CD8-positive, alpha-beta memory T cell (primary cell): ENCODE results near the gene ZNF91. TPM values are rescaled to one million over a fixed set of nuclear protein-coding genes. Genes with fewer than 3 reads are reported as not detected.
A peak's percentile ranks its signal among the peaks of the same experiment; 100 is the strongest.
"Not testable (repeated sequence)": the region's sequence is repeated elsewhere in the genome, so short reads cannot be mapped to it uniquely, and the experiment has no call there.

Experiments used
- CTCF ChIA-PET: fragments of 350-600 bp; sonication (Branson Sonifier 250); formaldehyde crosslinking; loops from one replicate; lab custom pipeline; 2021; ENCODE audit warnings: antibody characterized with exemption; lab: Charles Lee
- POLR2A ChIA-PET: fragments of 350-600 bp; sonication (Branson Sonifier 250); formaldehyde crosslinking; loops from one replicate; lab custom pipeline; 2021; ENCODE audit warnings: antibody characterized with exemption; lab: Charles Lee
- DNase-seq, 5 donors: peaks; one replicate each; pipeline versions ENCODE4 v3.0.0 to v3.0.0-alpha.2; 2020 to 2022; ENCODE audit warnings: mixed read lengths in 1 of 5
- H3K27ac ChIP-seq: one replicate; pipeline ENCODE4 v1.7.0; 2013; ENCODE audit warnings: low read depth, mild to moderate bottlenecking, low read length, moderate library complexity
- H3K27me3 ChIP-seq: 2 replicates; pipeline ENCODE4 v1.7.0; 2013; ENCODE audit warnings: low read length, mild to moderate bottlenecking; ENCODE audit not compliant: insufficient read depth, poor library complexity, severe bottlenecking
- H3K36me3 ChIP-seq: 2 replicates; pipeline ENCODE4 v1.7.0; 2013; ENCODE audit warnings: mild to moderate bottlenecking, low read length, moderate library complexity; ENCODE audit not compliant: insufficient read depth
- H3K4me1 ChIP-seq: 2 replicates; pipeline ENCODE4 v1.7.0; 2013; ENCODE audit warnings: mild to moderate bottlenecking, low read length, moderate library complexity; ENCODE audit not compliant: insufficient read depth
- H3K4me3 ChIP-seq: 2 replicates; pipeline ENCODE4 v1.7.0; 2013; ENCODE audit warnings: mild to moderate bottlenecking, low read length
- H3K9me3 ChIP-seq: 2 replicates; pipeline ENCODE4 v1.7.0; 2013; ENCODE audit warnings: mild to moderate bottlenecking, low read length
- H3K27ac Mint-ChIP-seq, 8 donors: one replicate each; pipeline ENCODE4 v1.8.0; 2020 to 2021; ENCODE audit warnings: mixed read lengths in 8 of 8, mild to moderate bottlenecking in 6 of 8, inconsistent platforms in 3 of 8, moderate library complexity in 3 of 8
- H3K27me3 Mint-ChIP-seq, 2 donors: one replicate each; pipeline ENCODE4 v1.8.0; 2020 to 2021; ENCODE audit warnings: mixed read lengths in 2 of 2, mild to moderate bottlenecking in 1 of 2, moderate library complexity in 1 of 2
- H3K36me3 Mint-ChIP-seq, 3 donors: one replicate each; pipeline ENCODE4 v1.8.0; 2020 to 2021; ENCODE audit warnings: mixed read lengths in 3 of 3, inconsistent platforms in 1 of 3, mild to moderate bottlenecking in 1 of 3
- H3K4me1 Mint-ChIP-seq, 3 donors: one replicate each; pipeline ENCODE4 v1.8.0; 2020 to 2021; ENCODE audit warnings: mixed read lengths in 3 of 3, inconsistent platforms in 1 of 3, mild to moderate bottlenecking in 1 of 3
- H3K4me3 Mint-ChIP-seq, 7 donors: one replicate each; pipeline ENCODE4 v1.8.0; 2020 to 2021; ENCODE audit warnings: mixed read lengths in 7 of 7, mild to moderate bottlenecking in 6 of 7, moderate library complexity in 4 of 7, inconsistent platforms in 2 of 7
- H3K9me3 Mint-ChIP-seq, 5 donors: one replicate each; pipeline ENCODE4 v1.8.0; 2020 to 2022; ENCODE audit warnings: mixed read lengths in 5 of 5, mild to moderate bottlenecking in 3 of 5, moderate library complexity in 2 of 5, inconsistent platforms in 1 of 5
- polyA plus RNA-seq: library from polyadenylated mRNA; unstranded; fragments of 300-500 nt; fragmentation: Illumina TruSeq; gene quantifications from one replicate; pipeline ENCODE4 v1.2.3, GENCODE V29; 2021
- total RNA-seq, 2 experiments: library from RNA; stranded (reverse); gene quantifications; one replicate each; pipeline ENCODE4 v1.2.3, GENCODE V29; 2021

The ZNF91 gene
- total and polyA plus RNA-seq, 3 experiments from 2014 or later, result 27.6 to 48.1 (median 31.3) TPM

GRCh38 chr19:23419261-23419660 lies 24.0 kb upstream of the ZNF91 start:
- DNase-seq, H3K4me1 ChIP-seq, H3K27ac ChIP-seq, H3K36me3 ChIP-seq, H3K36me3 Mint-ChIP-seq, CTCF ChIA-PET, H3K4me3 ChIP-seq, H3K4me3 Mint-ChIP-seq, H3K9me3 Mint-ChIP-seq, H3K27me3 ChIP-seq, H3K9me3 ChIP-seq, H3K27ac Mint-ChIP-seq, POLR2A ChIA-PET: not testable (repeated sequence)
- Mint-ChIP-seq H3K27me3 (peaks cover 10 to 28% of the 10 kb centered on the region in 2 donors), H3K4me1 (peaks cover 7 to 14% (median 11%) of the 10 kb centered on the region in 3 donors)

- Histone ChIP-seq H3K9me3 (no peaks in the 10 kb centered on the region), H3K4me1 (peaks cover 6% of the 10 kb centered on the region), H3K27ac (no peak overlapping the region), H3K4me3 (peak overlapping the region; percentile 53), H3K27me3 (no peaks in the 10 kb centered on the region), H3K36me3 (no peaks in the 10 kb centered on the region)
- DNase-seq, result no peak
- Mint-ChIP-seq H3K9me3 (peaks cover 0 to 4% (median 0%) of the 10 kb centered on the region in 5 donors), H3K36me3 (peaks cover 0 to 3% (median 0%) of the 10 kb centered on the region in 3 donors), H3K27me3 (peaks cover 10 to 31% of the 10 kb centered on the region in 2 donors), H3K4me3 (peak overlapping the region; percentile 48 to 87 (median 77)), H3K4me1 (peaks cover 7 to 14% (median 11%) of the 10 kb centered on the region in 3 donors), H3K27ac (no peak overlapping the region)
- CTCF ChIA-PET, result interaction anchor here (1.1 to 1.2 kb wide), 2 partner anchors 20 to 64 kb away, joined by 3 to 4 read pairs; partner anchors contain the start of gene ZNF91
- POLR2A ChIA-PET, result interaction anchor here (0.6 kb wide), 1 partner anchor 22 kb away, joined by 3 read pairs; no protein-coding TSS in a partner anchor
Measured at GRCh38 chr19:23415561-23416191, 20.4 kb upstream of the ZNF91 start.

- H3K27ac ChIP-seq, result no peak overlapping the region
- ChIA-PET POLR2A (interaction anchor here (0.6 to 0.7 kb wide), 2 partner anchors 20 to 21 kb away, joined by 3 read pairs; partner anchors contain the start of gene ZNF91), CTCF (no interaction called here)
- peaks cover 6% of the 10 kb centered on the region for H3K4me1 ChIP-seq
- peak overlapping the region; percentile 43 to 87 (median 77) for H3K4me3 Mint-ChIP-seq
- no peaks in the 10 kb centered on the region for H3K9me3 ChIP-seq
- H3K27me3 ChIP-seq, result no peaks in the 10 kb centered on the region
- no peaks in the 10 kb centered on the region for H3K36me3 ChIP-seq
- DNase-seq, result no peak
- peaks cover 0 to 3% (median 0%) of the 10 kb centered on the region in 3 donors for H3K36me3 Mint-ChIP-seq
- peaks cover 0 to 4% (median 0%) of the 10 kb centered on the region in 5 donors for H3K9me3 Mint-ChIP-seq
- peak overlapping the region in 1 of 8 donors; percentile 59 for H3K27ac Mint-ChIP-seq
- peaks cover 7 to 14% (median 11%) of the 10 kb centered on the region in 3 donors for H3K4me1 Mint-ChIP-seq
- H3K27me3 Mint-ChIP-seq, result peaks cover 10 to 31% of the 10 kb centered on the region in 2 donors
- H3K4me3 ChIP-seq, result no peak overlapping the region
Measured at GRCh38 chr19:23415034-23415433, 19.8 kb upstream of the ZNF91 start.

DNA sequence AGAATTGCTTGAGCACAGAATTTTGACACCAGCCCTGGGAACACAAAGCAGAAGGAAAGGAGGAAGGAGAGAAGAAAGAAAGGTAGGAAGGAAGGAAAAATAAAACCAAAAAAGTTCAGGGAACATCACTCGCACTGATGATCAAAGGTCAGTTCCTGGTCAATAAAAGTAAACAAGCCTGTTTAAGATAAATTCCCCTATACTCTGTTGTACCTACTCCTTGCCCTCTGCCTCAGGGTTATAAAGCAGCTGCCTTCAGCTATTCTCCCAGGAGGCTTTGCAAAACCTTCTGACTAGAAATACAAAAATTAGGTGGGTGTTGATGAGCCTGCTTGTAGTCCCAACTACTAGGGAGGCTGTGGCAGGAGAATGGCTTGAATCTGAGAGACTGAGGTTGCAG lies 14.9 kb upstream of the ZNF91 start:
- Histone ChIP-seq H3K36me3 (no peaks in the 10 kb centered on the region), H3K27me3 (no peaks in the 10 kb centered on the region), H3K4me1 (no peaks in the 10 kb centered on the region), H3K9me3 (no peaks in the 10 kb centered on the region), H3K4me3 (no peak overlapping the region), H3K27ac (no peak overlapping the region)
- Mint-ChIP-seq H3K4me1 (peaks cover 3 to 5% (median 4%) of the 10 kb centered on the region in 3 donors), H3K27ac (no peak overlapping the region), H3K4me3 (no peak overlapping the region), H3K27me3 (peaks cover 2 to 12% of the 10 kb centered on the region in 2 donors), H3K36me3 (no peaks in the 10 kb centered on the region), H3K9me3 (no peaks in the 10 kb centered on the region)
- no peak for DNase-seq
- ChIA-PET CTCF (no interaction called here), POLR2A (no interaction called here)

GRCh38 chr19:23409392-23410048 lies 14.2 kb upstream of the ZNF91 start:
- CTCF ChIA-PET, result no interaction called here
- H3K9me3 Mint-ChIP-seq, result no peaks in the 10 kb centered on the region

DNA sequence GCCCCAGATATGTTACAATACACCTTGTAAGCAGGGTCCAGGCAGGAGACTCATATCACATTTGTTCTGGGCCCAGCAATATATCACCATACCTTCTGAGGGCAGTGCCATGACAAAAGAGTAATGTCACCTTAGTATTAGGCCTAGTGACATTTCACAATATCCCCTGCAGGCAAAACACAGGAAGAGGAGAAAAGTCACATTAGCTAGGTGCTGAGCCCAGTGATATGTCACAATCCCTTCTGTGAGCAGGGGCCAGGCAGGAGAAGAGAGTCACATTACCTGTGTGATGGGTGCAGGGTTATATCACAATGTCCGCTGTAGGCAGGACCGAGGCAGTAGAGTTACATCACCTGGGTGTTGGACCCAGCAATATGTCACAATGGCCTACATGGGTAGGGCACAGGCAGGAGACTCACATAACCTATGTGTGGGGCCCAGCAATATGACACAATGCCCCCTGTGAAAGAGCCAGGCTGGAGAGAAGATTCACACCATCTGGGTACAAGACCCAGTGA lies 12.4 kb upstream of the ZNF91 start:
- Mint-ChIP-seq H3K4me1 (no peaks in the 10 kb centered on the region), H3K27ac (peak overlapping the region in 1 of 8 donors; percentile 60), H3K4me3 (no peak overlapping the region), H3K36me3 (no peaks in the 10 kb centered on the region), H3K27me3 (no peaks in the 10 kb centered on the region), H3K9me3 (no peaks in the 10 kb centered on the region)
- ChIA-PET CTCF (no interaction called here), POLR2A (no interaction called here)
- no peaks in the 10 kb centered on the region for H3K36me3 ChIP-seq
- no peak overlapping the region for H3K27ac ChIP-seq
- H3K9me3 ChIP-seq, result no peaks in the 10 kb centered on the region
- H3K27me3 ChIP-seq, result no peaks in the 10 kb centered on the region
- no peaks in the 10 kb centered on the region for H3K4me1 ChIP-seq
- DNase-seq, result no peak
- H3K4me3 ChIP-seq, result no peak overlapping the region

More at GRCh38 chr19:23409392-23410048, 14.2 kb upstream of the ZNF91 start:
- H3K27ac Mint-ChIP-seq, result no peak overlapping the region
- Histone ChIP-seq H3K36me3 (no peaks in the 10 kb centered on the region), H3K4me1 (no peaks in the 10 kb centered on the region), H3K9me3 (no peaks in the 10 kb centered on the region), H3K27ac (no peak overlapping the region), H3K4me3 (no peak overlapping the region), H3K27me3 (no peaks in the 10 kb centered on the region)
- POLR2A ChIA-PET, result no interaction called here
- no peaks in the 10 kb centered on the region for H3K36me3 Mint-ChIP-seq
- peaks cover 0 to 6% of the 10 kb centered on the region in 2 donors for H3K27me3 Mint-ChIP-seq
- no peak overlapping the region for H3K4me3 Mint-ChIP-seq
- no peaks in the 10 kb centered on the region for H3K4me1 Mint-ChIP-seq
- no peak for DNase-seq

GRCh38 chr19:23406721-23407120 lies 11.4 kb upstream of the ZNF91 start:
- no peak for DNase-seq
- no peaks in the 10 kb centered on the region for H3K4me1 Mint-ChIP-seq
- no peaks in the 10 kb centered on the region for H3K27me3 Mint-ChIP-seq
- no peak overlapping the region for H3K4me3 Mint-ChIP-seq
- H3K36me3 ChIP-seq, result no peaks in the 10 kb centered on the region
- H3K9me3 Mint-ChIP-seq, result no peaks in the 10 kb centered on the region
- no peak overlapping the region for H3K27ac ChIP-seq
- no peaks in the 10 kb centered on the region for H3K36me3 Mint-ChIP-seq
- ChIA-PET POLR2A (no interaction called here), CTCF (no interaction called here)
- no peak overlapping the region for H3K27ac Mint-ChIP-seq
- H3K27me3 ChIP-seq, result no peaks in the 10 kb centered on the region
- H3K4me3 ChIP-seq, result no peak overlapping the region
- no peaks in the 10 kb centered on the region for H3K9me3 ChIP-seq
- H3K4me1 ChIP-seq, result no peaks in the 10 kb centered on the region

GRCh38 chr19:23406091-23406490 lies 10.8 kb upstream of the ZNF91 start:
- Histone ChIP-seq H3K36me3 (no peaks in the 10 kb centered on the region), H3K4me1 (no peaks in the 10 kb centered on the region), H3K27me3 (no peaks in the 10 kb centered on the region), H3K9me3 (no peaks in the 10 kb centered on the region), H3K4me3 (no peak overlapping the region), H3K27ac (no peak overlapping the region)
- H3K27me3 Mint-ChIP-seq, result no peaks in the 10 kb centered on the region
- no peak overlapping the region for H3K27ac Mint-ChIP-seq
- CTCF ChIA-PET, result no interaction called here
- no peak overlapping the region for H3K4me3 Mint-ChIP-seq
- POLR2A ChIA-PET, result no interaction called here
- no peaks in the 10 kb centered on the region for H3K4me1 Mint-ChIP-seq
- H3K9me3 Mint-ChIP-seq, result no peaks in the 10 kb centered on the region
- no peaks in the 10 kb centered on the region for H3K36me3 Mint-ChIP-seq
- no peak for DNase-seq
